Mesothelial cell of epicardium (in vitro differentiated cells): Measurements from ENCODE around the gene HOXD4. TPM values are rescaled to one million over a fixed set of nuclear protein-coding genes. Genes with fewer than 3 reads are reported as not detected.

Source experiments
- DNase-seq, 2 experiments: peaks; one replicate each; pipeline ENCODE4 v3.0.0; 2021; ENCODE audit warnings: low spot score in 2 of 2; ENCODE audit not compliant: unreplicated experiment in 2 of 2
- H3K27ac Mint-ChIP-seq: 2 replicates; pipeline ENCODE4 v1.8.0; 2021; ENCODE audit warnings: mixed read lengths
- H3K27me3 Mint-ChIP-seq: 2 replicates; pipeline ENCODE4 v1.8.0; 2021; ENCODE audit warnings: low read depth, mixed read lengths
- H3K36me3 Mint-ChIP-seq: 2 replicates; pipeline ENCODE4 v1.8.0; 2021; ENCODE audit warnings: mixed read lengths
- H3K4me1 Mint-ChIP-seq: 2 replicates; pipeline ENCODE4 v1.8.0; 2021; ENCODE audit warnings: mixed read lengths
- H3K4me3 Mint-ChIP-seq: 2 replicates; pipeline ENCODE4 v1.8.0; 2021; ENCODE audit warnings: mild to moderate bottlenecking, moderate library complexity, mixed read lengths
- H3K9me3 Mint-ChIP-seq: 2 replicates; pipeline ENCODE4 v1.8.0; 2021; ENCODE audit warnings: mixed read lengths
- total RNA-seq: library from RNA; stranded (reverse); gene quantifications from 3 replicates; pipeline ENCODE4 v1.2.1, GENCODE V29; 2021
- TF ChIP-seq, protein P1 (sequence below): fragments of 200-600 bp; sonication (generic); IDR thresholded peaks from one replicate; pipeline ENCODE4 v1.5.0; 2021; ENCODE audit warnings: antibody characterized with exemption; ENCODE audit not compliant: unreplicated experiment

HOXD4 gene
- total RNA-seq, 1 donor from 2014 or later: 0.67 TPM

DNA sequence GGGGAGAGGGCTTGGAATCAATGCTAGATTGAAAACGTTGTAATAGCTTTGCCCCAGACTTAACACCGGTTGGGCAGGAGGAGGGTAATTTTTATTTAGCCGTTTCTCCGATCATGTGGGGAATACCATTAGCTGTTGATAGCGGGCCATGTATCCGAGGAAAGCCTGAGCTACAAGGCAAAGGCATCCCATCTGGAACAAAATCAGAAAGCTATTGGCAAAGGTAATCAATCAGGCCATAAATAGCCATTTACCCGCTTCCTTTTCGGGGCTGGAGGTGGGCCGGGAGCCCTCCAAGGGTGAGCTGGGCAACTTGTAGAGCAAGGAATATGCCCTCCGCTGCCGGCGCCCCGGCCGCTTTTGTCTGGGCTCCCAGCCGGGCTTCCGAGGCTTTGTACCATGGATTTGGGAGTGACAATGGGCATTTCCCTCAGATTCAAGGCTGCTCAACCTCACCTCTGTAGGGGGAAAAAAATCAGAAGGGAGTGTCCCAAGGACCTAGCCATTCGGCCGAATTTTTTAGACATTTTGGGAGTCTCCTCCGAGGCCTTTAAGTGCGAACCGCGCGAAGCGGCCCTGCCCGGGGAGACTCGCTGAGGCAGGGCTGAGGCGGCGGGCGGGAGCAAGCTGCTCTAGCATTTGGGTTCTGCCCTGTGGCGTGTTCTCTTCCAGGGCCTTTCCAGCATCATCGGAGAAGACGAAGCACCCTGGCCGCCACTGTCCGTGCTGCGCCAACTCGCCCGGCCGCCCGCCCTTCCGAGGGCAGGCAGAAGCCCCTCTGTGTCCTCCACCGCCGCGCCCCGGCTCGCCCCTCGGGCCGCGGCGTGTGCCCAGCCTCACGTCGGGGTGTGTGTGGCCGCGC is 29.9 kb upstream of the HOXD4 start:
- DNase-seq: no peak
- peaks cover 97% of the 10 kb centered on the region for H3K27me3 Mint-ChIP-seq
- peaks cover 8% of the 10 kb centered on the region for H3K4me1 Mint-ChIP-seq
- H3K36me3 Mint-ChIP-seq: peaks cover 3% of the 10 kb centered on the region
- no peak overlapping the region for H3K27ac Mint-ChIP-seq
- H3K4me3 Mint-ChIP-seq: no peak overlapping the region
- peaks cover 4% of the 10 kb centered on the region for H3K9me3 Mint-ChIP-seq
- TF ChIP-seq, protein P1, sequence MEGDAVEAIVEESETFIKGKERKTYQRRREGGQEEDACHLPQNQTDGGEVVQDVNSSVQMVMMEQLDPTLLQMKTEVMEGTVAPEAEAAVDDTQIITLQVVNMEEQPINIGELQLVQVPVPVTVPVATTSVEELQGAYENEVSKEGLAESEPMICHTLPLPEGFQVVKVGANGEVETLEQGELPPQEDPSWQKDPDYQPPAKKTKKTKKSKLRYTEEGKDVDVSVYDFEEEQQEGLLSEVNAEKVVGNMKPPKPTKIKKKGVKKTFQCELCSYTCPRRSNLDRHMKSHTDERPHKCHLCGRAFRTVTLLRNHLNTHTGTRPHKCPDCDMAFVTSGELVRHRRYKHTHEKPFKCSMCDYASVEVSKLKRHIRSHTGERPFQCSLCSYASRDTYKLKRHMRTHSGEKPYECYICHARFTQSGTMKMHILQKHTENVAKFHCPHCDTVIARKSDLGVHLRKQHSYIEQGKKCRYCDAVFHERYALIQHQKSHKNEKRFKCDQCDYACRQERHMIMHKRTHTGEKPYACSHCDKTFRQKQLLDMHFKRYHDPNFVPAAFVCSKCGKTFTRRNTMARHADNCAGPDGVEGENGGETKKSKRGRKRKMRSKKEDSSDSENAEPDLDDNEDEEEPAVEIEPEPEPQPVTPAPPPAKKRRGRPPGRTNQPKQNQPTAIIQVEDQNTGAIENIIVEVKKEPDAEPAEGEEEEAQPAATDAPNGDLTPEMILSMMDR: no peak

DNA sequence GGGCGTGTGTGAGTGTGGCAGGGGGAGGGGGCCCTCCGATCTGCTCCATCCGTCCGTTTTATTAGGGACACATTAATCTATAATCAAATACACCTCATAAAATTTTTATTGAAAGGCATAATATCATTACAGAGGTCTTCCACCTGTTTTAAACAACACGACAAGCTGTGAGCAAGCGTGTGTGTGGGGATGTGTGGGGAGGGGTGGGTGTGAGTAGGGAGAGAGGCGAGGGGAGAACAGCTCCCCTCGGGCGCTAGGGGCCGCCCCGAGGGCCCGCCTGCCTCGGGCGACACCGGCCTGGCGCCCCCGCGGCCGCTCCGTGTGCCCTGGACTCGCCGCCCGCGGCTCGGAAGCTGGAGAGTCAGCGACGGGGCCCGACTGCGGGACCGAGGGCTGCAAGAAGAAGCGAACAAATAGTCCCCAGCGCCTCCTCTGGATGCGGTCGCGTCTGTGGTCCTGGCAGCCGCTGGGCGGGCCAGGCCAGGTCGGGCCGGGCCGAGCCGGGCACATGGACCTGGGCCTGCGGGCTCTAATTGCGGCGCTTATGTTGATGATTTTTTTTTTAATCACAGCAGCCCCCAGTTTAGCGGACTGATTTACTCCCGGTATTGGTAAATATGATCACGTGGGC is 29.2 kb upstream of the HOXD4 start:
- TF ChIP-seq, protein P1: no peak
- H3K4me1 Mint-ChIP-seq: peaks cover 8% of the 10 kb centered on the region
- H3K27me3 Mint-ChIP-seq: peaks cover 97% of the 10 kb centered on the region
- H3K4me3 Mint-ChIP-seq: peak overlapping the region; percentile 65
- H3K36me3 Mint-ChIP-seq: no peaks in the 10 kb centered on the region
- no peaks in the 10 kb centered on the region for H3K9me3 Mint-ChIP-seq
- DNase-seq: no peak
- no peak overlapping the region for H3K27ac Mint-ChIP-seq

DNA sequence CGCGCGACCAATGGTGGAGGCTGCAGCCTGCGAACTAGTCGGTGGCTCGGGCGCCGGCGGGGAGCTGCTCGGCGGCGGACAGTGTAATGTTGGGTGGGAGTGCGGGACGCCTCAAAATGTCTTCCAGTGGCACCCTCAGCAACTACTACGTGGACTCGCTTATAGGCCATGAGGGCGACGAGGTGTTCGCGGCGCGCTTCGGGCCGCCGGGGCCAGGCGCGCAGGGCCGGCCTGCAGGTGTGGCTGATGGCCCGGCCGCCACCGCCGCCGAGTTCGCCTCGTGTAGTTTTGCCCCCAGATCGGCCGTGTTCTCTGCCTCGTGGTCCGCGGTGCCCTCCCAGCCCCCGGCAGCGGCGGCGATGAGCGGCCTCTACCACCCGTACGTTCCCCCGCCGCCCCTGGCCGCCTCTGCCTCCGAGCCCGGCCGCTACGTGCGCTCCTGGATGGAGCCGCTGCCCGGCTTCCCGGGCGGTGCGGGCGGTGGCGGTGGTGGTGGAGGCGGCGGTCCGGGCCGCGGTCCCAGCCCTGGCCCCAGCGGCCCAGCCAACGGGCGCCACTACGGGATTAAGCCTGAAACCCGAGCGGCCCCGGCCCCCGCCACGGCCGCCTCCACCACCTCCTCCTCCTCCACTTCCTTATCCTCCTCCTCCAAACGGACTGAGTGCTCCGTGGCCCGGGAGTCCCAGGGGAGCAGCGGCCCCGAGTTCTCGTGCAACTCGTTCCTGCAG is 28.5 kb upstream of the HOXD4 start, which contains the start of gene HOXD9:
HOXD9 (plus strand) TSS at position 37 of the 728 bp plus-strand sequence; CDS start at position 87, 50 bp downstream.
- Mint-ChIP-seq H3K4me3 (peak within 1 kb of the TSS; percentile 65), H3K36me3 (no peaks in the 10 kb centered on the region), H3K27me3 (peaks cover 98% of the 10 kb centered on the region), H3K9me3 (no peaks in the 10 kb centered on the region), H3K27ac (no peak within 1 kb of the TSS), H3K4me1 (peaks cover 8% of the 10 kb centered on the region)
- TF ChIP-seq, protein P1: no peak
- DNase-seq: no peak

DNA sequence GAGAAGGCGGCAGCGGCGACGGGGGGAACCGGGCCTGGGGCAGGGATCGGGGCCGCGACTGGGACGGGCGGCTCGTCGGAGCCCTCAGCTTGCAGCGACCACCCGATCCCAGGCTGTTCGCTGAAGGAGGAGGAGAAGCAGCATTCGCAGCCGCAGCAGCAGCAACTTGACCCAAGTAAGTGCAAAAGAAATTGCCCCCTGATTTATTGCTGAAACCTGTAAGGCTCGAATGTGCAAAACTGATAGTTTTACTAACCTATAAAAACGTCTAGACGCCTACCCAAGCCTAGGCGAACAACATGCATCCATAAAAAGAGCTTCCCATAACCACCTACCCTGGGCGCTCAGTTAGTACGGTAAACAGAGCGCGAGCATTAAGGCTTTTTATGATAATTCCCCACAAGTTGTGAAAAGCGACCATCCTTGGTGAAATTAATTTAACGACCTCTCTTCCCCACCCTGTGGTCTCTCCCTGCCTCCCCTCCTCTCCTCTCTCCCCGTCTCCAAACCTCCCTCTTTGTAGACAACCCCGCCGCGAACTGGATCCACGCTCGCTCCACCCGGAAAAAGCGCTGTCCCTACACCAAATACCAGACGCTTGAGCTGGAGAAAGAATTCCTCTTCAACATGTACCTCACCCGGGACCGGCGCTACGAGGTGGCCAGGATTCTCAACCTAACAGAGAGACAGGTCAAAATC is 27.8 kb upstream of the HOXD4 start:
- TF ChIP-seq, protein P1: no peak
- Mint-ChIP-seq H3K4me3 (peak overlapping the region; percentile 58), H3K27me3 (peaks cover 98% of the 10 kb centered on the region), H3K9me3 (no peaks in the 10 kb centered on the region), H3K4me1 (peaks cover 13% of the 10 kb centered on the region), H3K36me3 (no peaks in the 10 kb centered on the region), H3K27ac (no peak overlapping the region)
- no peak for DNase-seq
